WTC11 (cell line): Measurements from ENCODE around the gene STAG1. TPM values are rescaled to one million over a fixed set of nuclear protein-coding genes. Genes with fewer than 3 reads are reported as not detected.

ENCODE experiments used
- ATAC-seq: fragments of 200-7000 bp; cut with Tn5 transposase; 2 replicates; pipeline ENCODE4 v1.10.0; 2021; ENCODE audit warnings: mild to moderate bottlenecking, moderate library complexity
- CTCF ChIA-PET: fragments of 300-600 bp; sonication (Branson Sonifier 250); formaldehyde crosslinking; loops from one replicate; lab custom pipeline; 2021; ENCODE audit warnings: antibody characterized with exemption; lab: Charles Lee
- POLR2A ChIA-PET: fragments of 350-600 bp; sonication (Branson Sonifier 250); formaldehyde crosslinking; loops from one replicate; lab custom pipeline; 2021; ENCODE audit warnings: antibody characterized with exemption; lab: Charles Lee
- DNase-seq: peaks from one replicate; pipeline ENCODE4 v3.0.0; 2021; ENCODE audit warnings: low spot score
- H3K27ac Mint-ChIP-seq: 2 replicates; pipeline ENCODE4 v1.8.0; 2021; ENCODE audit warnings: mixed read lengths
- H3K27me3 Mint-ChIP-seq: 2 replicates; pipeline ENCODE4 v1.8.0; 2021; ENCODE audit warnings: low read depth, mild to moderate bottlenecking, moderate library complexity, mixed read lengths
- H3K36me3 Mint-ChIP-seq: 2 replicates; pipeline ENCODE4 v1.8.0; 2021; ENCODE audit warnings: mixed read lengths
- H3K4me1 Mint-ChIP-seq: 2 replicates; pipeline ENCODE4 v1.8.0; 2022; ENCODE audit warnings: mixed read lengths
- H3K4me3 Mint-ChIP-seq: 2 replicates; pipeline ENCODE4 v1.8.0; 2021; ENCODE audit warnings: mild to moderate bottlenecking, moderate library complexity, mixed read lengths
- H3K9me3 Mint-ChIP-seq: 2 replicates; pipeline ENCODE4 v1.8.0; 2021; ENCODE audit warnings: mixed read lengths
- AR ChIP-seq: fragments of 250-450 bp; sonication (Bioruptor Pico); IDR thresholded peaks from 2 replicates; pipeline ENCODE4 v1.9.0; 2021; ENCODE audit warnings: mild to moderate bottlenecking
- ARID4B ChIP-seq: sonication (generic); formaldehyde crosslinking; IDR thresholded peaks from 2 replicates; pipeline ENCODE4 v1.8.0; 2023; ENCODE audit warnings: missing genetic modification reagents, mild to moderate bottlenecking, borderline replicate concordance
- ATF1 ChIP-seq: sonication (generic); formaldehyde crosslinking; IDR thresholded peaks from 2 replicates; pipeline ENCODE4 v1.8.1; 2023; ENCODE audit warnings: mild to moderate bottlenecking, moderate library complexity, missing genetic modification reagents
- ATF6 ChIP-seq: sonication (generic); formaldehyde crosslinking; IDR thresholded peaks from 2 replicates; pipeline ENCODE4 v1.8.1; 2023; ENCODE audit warnings: mild to moderate bottlenecking, missing genetic modification reagents
- CREB1 ChIP-seq: sonication (generic); formaldehyde crosslinking; IDR thresholded peaks from 2 replicates; pipeline ENCODE4 v1.8.0; 2023; ENCODE audit warnings: mild to moderate bottlenecking, missing genetic modification reagents
- CTCF ChIP-seq: fragments of 200-600 bp; IDR thresholded peaks from 2 replicates; pipeline ENCODE4 v1.8.0; 2022; ENCODE audit warnings: antibody characterized with exemption
- ETV6 ChIP-seq: sonication (generic); formaldehyde crosslinking; IDR thresholded peaks from 2 replicates; pipeline ENCODE4 v1.8.1; 2022; ENCODE audit warnings: mild to moderate bottlenecking, missing genetic modification reagents
- GABPB1 ChIP-seq: sonication (generic); formaldehyde crosslinking; IDR thresholded peaks from 2 replicates; pipeline ENCODE4 v1.8.1; 2023; ENCODE audit warnings: mild to moderate bottlenecking, missing genetic modification reagents
- NFATC4 ChIP-seq: fragments of 250-450 bp; sonication (Bioruptor Pico); IDR thresholded peaks from 2 replicates; pipeline ENCODE4 v1.9.0; 2021; ENCODE audit warnings: mild to moderate bottlenecking
- TEAD1 ChIP-seq: sonication (generic); formaldehyde crosslinking; IDR thresholded peaks from 2 replicates; pipeline ENCODE4 v1.8.0; 2022; ENCODE audit warnings: mild to moderate bottlenecking, missing genetic modification reagents
- ZNF263 ChIP-seq: sonication (generic); formaldehyde crosslinking; IDR thresholded peaks from 2 replicates; pipeline ENCODE4 v1.8.1; 2022; ENCODE audit warnings: low read depth, mild to moderate bottlenecking, moderate library complexity, missing genetic modification reagents
- ZNF512 ChIP-seq: sonication (generic); formaldehyde crosslinking; IDR thresholded peaks from 2 replicates; pipeline ENCODE4 v1.8.1; 2022; ENCODE audit warnings: missing genetic modification reagents, borderline replicate concordance
- ZNF671 ChIP-seq: fragments of 250-450 bp; sonication (Bioruptor Pico); IDR thresholded peaks from 2 replicates; pipeline ENCODE4 v1.8.0; 2021; ENCODE audit warnings: mild to moderate bottlenecking
- total RNA-seq: library from RNA; stranded (reverse); gene quantifications from 3 replicates; pipeline ENCODE4 v1.2.3, GENCODE V29; 2021
- TF ChIP-seq, protein P1 (sequence below): fragments of 250-450 bp; sonication (Bioruptor Pico); IDR thresholded peaks from 2 replicates; pipeline ENCODE4 v1.9.0; 2021; ENCODE audit warnings: mild to moderate bottlenecking
- TF ChIP-seq, protein P2 (sequence below): sonication (generic); formaldehyde crosslinking; IDR thresholded peaks from 2 replicates; pipeline ENCODE4 v1.8.0; 2023; ENCODE audit warnings: missing genetic modification reagents
- TF ChIP-seq, protein P3 (sequence below): sonication (generic); formaldehyde crosslinking; IDR thresholded peaks from 2 replicates; pipeline ENCODE4 v1.8.1; 2023; ENCODE audit warnings: mild to moderate bottlenecking, missing genetic modification reagents

The STAG1 gene
- total RNA-seq, 1 experiment from 2014 or later: 20.7 TPM

GRCh38 chr3:136631424-136631823 lies 120.8 kb downstream of the STAG1 start (continued):
- TF ChIP-seq ATF6 (CRISPR knock-in tag): no peak

DNA sequence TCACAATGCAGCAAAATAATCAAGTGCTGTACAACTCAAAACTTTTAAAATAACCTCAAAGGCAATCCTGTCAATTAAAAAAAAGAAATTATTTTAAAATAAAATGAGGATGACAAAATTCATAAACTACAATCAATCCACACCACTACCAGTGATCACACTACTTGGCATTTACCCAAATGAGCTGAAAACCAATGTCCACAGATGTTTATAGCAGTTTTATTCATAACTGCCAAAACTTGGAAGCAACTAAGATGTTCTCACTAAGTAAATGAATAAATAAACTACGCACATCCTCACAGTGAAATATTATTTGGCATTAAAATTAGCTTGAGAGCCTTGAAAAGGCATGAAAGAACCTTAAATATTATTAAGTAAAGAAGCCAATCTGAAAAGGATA lies 121.3 kb downstream of the STAG1 start:
- POLR2A ChIA-PET: no interaction called here
- H3K27me3 Mint-ChIP-seq: no peaks in the 10 kb centered on the region
- no peak overlapping the region for H3K27ac Mint-ChIP-seq
- no peaks in the 10 kb centered on the region for H3K9me3 Mint-ChIP-seq
- DNase-seq: no peak
- no peak for TF ChIP-seq NFATC4
- TF ChIP-seq ETV6 (CRISPR knock-in tag): no peak
- no peak for TF ChIP-seq CREB1 (CRISPR knock-in tag)
- TF ChIP-seq CTCF: no peak
- no peak for TF ChIP-seq ATF6 (CRISPR knock-in tag)
- no peak for TF ChIP-seq ZNF263
- no peak for TF ChIP-seq AR
- H3K36me3 Mint-ChIP-seq: peaks cover 4% of the 10 kb centered on the region; the same call in 1 of the 2 replicates
- H3K4me1 Mint-ChIP-seq: peaks cover 24% of the 10 kb centered on the region
- H3K4me3 Mint-ChIP-seq: no peak overlapping the region
- CTCF ChIA-PET: no interaction called here
- ATAC-seq: no peak

GRCh38 chr3:136626493-136626892 lies 125.7 kb downstream of the STAG1 start:
- Mint-ChIP-seq H3K4me3 (no peak overlapping the region), H3K4me1 (peaks cover 13% of the 10 kb centered on the region), H3K27me3 (no peaks in the 10 kb centered on the region), H3K27ac (no peak overlapping the region), H3K36me3 (peaks cover 4% of the 10 kb centered on the region; the same call in 1 of the 2 replicates), H3K9me3 (no peaks in the 10 kb centered on the region)
- CTCF ChIA-PET: no interaction called here
- DNase-seq (no peak), ATAC-seq (no peak)
- TF ChIP-seq ATF1 (CRISPR knock-in tag): no peak
- no peak for TF ChIP-seq GABPB1 (CRISPR knock-in tag)
- TF ChIP-seq ARID4B (CRISPR knock-in tag): no peak
- TF ChIP-seq, protein P1, sequence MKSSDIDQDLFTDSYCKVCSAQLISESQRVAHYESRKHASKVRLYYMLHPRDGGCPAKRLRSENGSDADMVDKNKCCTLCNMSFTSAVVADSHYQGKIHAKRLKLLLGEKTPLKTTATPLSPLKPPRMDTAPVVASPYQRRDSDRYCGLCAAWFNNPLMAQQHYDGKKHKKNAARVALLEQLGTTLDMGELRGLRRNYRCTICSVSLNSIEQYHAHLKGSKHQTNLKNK (CRISPR knock-in tag): no peak
- TF ChIP-seq TEAD1 (CRISPR knock-in tag): no peak
- no peak for TF ChIP-seq ZNF671 (CRISPR knock-in tag)
- TF ChIP-seq, protein P2, sequence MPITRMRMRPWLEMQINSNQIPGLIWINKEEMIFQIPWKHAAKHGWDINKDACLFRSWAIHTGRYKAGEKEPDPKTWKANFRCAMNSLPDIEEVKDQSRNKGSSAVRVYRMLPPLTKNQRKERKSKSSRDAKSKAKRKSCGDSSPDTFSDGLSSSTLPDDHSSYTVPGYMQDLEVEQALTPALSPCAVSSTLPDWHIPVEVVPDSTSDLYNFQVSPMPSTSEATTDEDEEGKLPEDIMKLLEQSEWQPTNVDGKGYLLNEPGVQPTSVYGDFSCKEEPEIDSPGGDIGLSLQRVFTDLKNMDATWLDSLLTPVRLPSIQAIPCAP (CRISPR knock-in tag): no peak
- TF ChIP-seq ZNF512 (CRISPR knock-in tag): no peak
- TF ChIP-seq, protein P3, sequence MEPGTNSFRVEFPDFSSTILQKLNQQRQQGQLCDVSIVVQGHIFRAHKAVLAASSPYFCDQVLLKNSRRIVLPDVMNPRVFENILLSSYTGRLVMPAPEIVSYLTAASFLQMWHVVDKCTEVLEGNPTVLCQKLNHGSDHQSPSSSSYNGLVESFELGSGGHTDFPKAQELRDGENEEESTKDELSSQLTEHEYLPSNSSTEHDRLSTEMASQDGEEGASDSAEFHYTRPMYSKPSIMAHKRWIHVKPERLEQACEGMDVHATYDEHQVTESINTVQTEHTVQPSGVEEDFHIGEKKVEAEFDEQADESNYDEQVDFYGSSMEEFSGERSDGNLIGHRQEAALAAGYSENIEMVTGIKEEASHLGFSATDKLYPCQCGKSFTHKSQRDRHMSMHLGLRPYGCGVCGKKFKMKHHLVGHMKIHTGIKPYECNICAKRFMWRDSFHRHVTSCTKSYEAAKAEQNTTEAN (CRISPR knock-in tag): no peak
- POLR2A ChIA-PET: no interaction called here
